ENCODE data around the gene VSIG10L. TPM values are rescaled to one million over a fixed set of nuclear protein-coding genes. Genes with fewer than 3 reads are reported as not detected.
A peak's percentile ranks its signal among the peaks of the same experiment; 100 is the strongest.

The VSIG10L gene
- polyA plus RNA-seq, 2 of the 4 experiments (the other 2 are of a cell fraction), result 6.7 to 9.2 TPM

- no peak for TF ChIP-seq RAD21 (conservative IDR thresholded peaks at IDR 0.05 in 1 of 2, IDR thresholded peaks at IDR 0.05 in 1 of 2)
- TF ChIP-seq ZFP36 (IDR thresholded peaks at IDR 0.05; ENCODE audit: borderline replicate concordance, partially characterized antibody), result no peak
- TF ChIP-seq FOSL2 (IDR thresholded peaks at IDR 0.05), result no peak
- TF ChIP-seq FOSL2 (CRISPR knock-in tag; IDR thresholded peaks at IDR 0.05), result no peak
- TF ChIP-seq ELK1 (IDR thresholded peaks at IDR 0.05; ENCODE audit: low read depth, low read length), result no peak
- no peak for TF ChIP-seq POLR2AphosphoS2 (conservative IDR thresholded peaks at IDR 0.05; ENCODE audit: low read length)
- TF ChIP-seq TFCP2L1 (CRISPR knock-in tag; IDR thresholded peaks at IDR 0.05), result 0 out of 2 replicates have a peak, but pooled peaks have one; percentile 57
- no peak for TF ChIP-seq KDM5A (IDR thresholded peaks at IDR 0.05)
- TF ChIP-seq NFE2L2 (conservative IDR thresholded peaks at IDR 0.05; ENCODE audit: low read length), result no peak
- TF ChIP-seq RCOR1 (IDR thresholded peaks at IDR 0.05; ENCODE audit: low read depth, low read length), result no peak
- TF ChIP-seq JUNB (IDR thresholded peaks at IDR 0.05), result no peak
- no peak for TF ChIP-seq MAZ (IDR thresholded peaks at IDR 0.05; ENCODE audit: borderline replicate concordance, low read depth, low read length)
- TF ChIP-seq ZC3H11A (IDR thresholded peaks at IDR 0.05), result no peak
- TF ChIP-seq ZSCAN20 (CRISPR knock-in tag; IDR thresholded peaks at IDR 0.05), result no peak
- no peak for TF ChIP-seq RNF2 (IDR thresholded peaks at IDR 0.05; ENCODE audit: borderline replicate concordance, low read depth)
- no peak for TF ChIP-seq CHD4 (IDR thresholded peaks at IDR 0.05; ENCODE audit: borderline replicate concordance)
- TF ChIP-seq NPAS2 (CRISPR knock-in tag; IDR thresholded peaks at IDR 0.05; ENCODE audit: borderline replicate concordance), result no peak
- TF ChIP-seq EHF (CRISPR knock-in tag; IDR thresholded peaks at IDR 0.05), result no peak
- TF ChIP-seq NR3C1 (IDR thresholded peaks at IDR 0.05), result no peak
- no peak for TF ChIP-seq CBX8 (IDR thresholded peaks at IDR 0.05)
- no peak for TF ChIP-seq RFX5 (IDR thresholded peaks at IDR 0.05)
- TF ChIP-seq MYC (IDR thresholded peaks at IDR 0.05; ENCODE audit: borderline replicate concordance, low read length), result no peak
- TF ChIP-seq BHLHE40 (IDR thresholded peaks at IDR 0.05; ENCODE audit: low read depth, low read length), result no peak
- TF ChIP-seq PHF8 (IDR thresholded peaks at IDR 0.05; ENCODE audit: borderline replicate concordance, low read depth), result 0 out of 2 replicates have a peak, but pooled peaks have one; percentile 4
- TF ChIP-seq JUN (IDR thresholded peaks at IDR 0.05), result peak; percentile 46 to 80; a peak in 4 of 5 replicates
- TF ChIP-seq RARB (CRISPR knock-in tag; IDR thresholded peaks at IDR 0.05), result no peak
- TF ChIP-seq PBX3 (IDR thresholded peaks at IDR 0.05), result peak; percentile 77
- no peak for TF ChIP-seq SMC3 (IDR thresholded peaks at IDR 0.05)
- TF ChIP-seq HDAC2 (IDR thresholded peaks at IDR 0.05), result no peak
- TF ChIP-seq HOXB5 (CRISPR knock-in tag; IDR thresholded peaks at IDR 0.05), result no peak
Observed at GRCh38 chr19:51366389-51367254, 24.7 kb upstream of the VSIG10L start (continued).
